SK-N-MC (cell line): ENCODE data around the gene ZC3H13.

Experiments
- EZH2 ChIP-seq: fragments of 200-600 bp; sonication (generic); IDR thresholded peaks from one replicate; pipeline ENCODE4 v1.6.1; 2017; ENCODE audit warnings: antibody characterized with exemption
- FOXP2 ChIP-seq: optimal IDR thresholded peaks from 2 replicates; pipeline ENCODE3; 2011; ENCODE audit warnings: mild to moderate bottlenecking, moderate library complexity; ENCODE audit not compliant: insufficient read depth; ENCODE audit errors: extremely low read length, control extremely low read depth
- POLR2AphosphoS5 ChIP-seq: IDR thresholded peaks from 2 replicates; pipeline ENCODE4 v1.6.1; 2012; ENCODE audit warnings: mild to moderate bottlenecking, low read depth, low read length, borderline replicate concordance

- no peak for TF ChIP-seq EZH2
- no peak for TF ChIP-seq POLR2AphosphoS5
- TF ChIP-seq FOXP2 = no peak
Observed at GRCh38 chr13:45934283-45934682, 118.3 kb downstream of the ZC3H13 start.
